ENCODE measurements around the gene LLGL2.
A peak's percentile ranks its signal among the peaks of the same experiment; 100 is the strongest.

GRCh38 chr17:75511610-75512575 is 13.6 kb upstream of the LLGL2 start:
- peak in 1 of 3 donors; percentile 25 for TF ChIP-seq CTCF (IDR thresholded peaks at IDR 0.05)
- no peak for TF ChIP-seq POLR2A (IDR thresholded peaks at IDR 0.05)
